Skin epidermis (tissue), 12 donors: ENCODE data around the gene DNAH17.
"Not testable (repeated sequence)": the region's sequence is repeated elsewhere in the genome, so short reads cannot be mapped to it uniquely, and the experiment has no call there.

ENCODE experiments used
- H3K27ac ChIP-seq, 21 experiments: fragments of 200-600 bp; sonication (generic) in 11 of 21; one replicate each; pipeline ENCODE4 v1.5.0; 2020; ENCODE audit warnings: mild to moderate bottlenecking in 3 of 21, inconsistent platforms in 2 of 21, moderate library complexity in 2 of 21
- H3K4me3 ChIP-seq, 7 experiments: fragments of 200-600 bp; sonication (generic) in 2 of 7; one replicate each; pipeline ENCODE4 v1.5.0; 2020; ENCODE audit warnings: inconsistent platforms in 2 of 7, mild to moderate bottlenecking in 2 of 7, moderate library complexity in 1 of 7

Gene DNAH17

GRCh38 chr17:78469443-78469842 lies 107.8 kb downstream of the DNAH17 start:
- Histone ChIP-seq H3K4me3 (no peak overlapping the region), H3K27ac (no peak overlapping the region)

GRCh38 chr17:78468366-78468765 lies 108.8 kb downstream of the DNAH17 start:
- Histone ChIP-seq H3K4me3 (no peak overlapping the region), H3K27ac (no peak overlapping the region)

- H3K4me3 ChIP-seq, result no peak overlapping the region
- H3K27ac ChIP-seq, result peak overlapping the region in 2 of 21 experiments; percentile 51 to 63
These were observed 110.1 kb downstream of the DNAH17 start for GRCh38 chr17:78466786-78467715.

GRCh38 chr17:78466109-78466785 lies 110.9 kb downstream of the DNAH17 start:
- not testable (repeated sequence) for H3K4me3 ChIP-seq
- peak overlapping the region in 3 of 21 experiments; percentile 42 to 63 (median 51) for H3K27ac ChIP-seq

- H3K27ac ChIP-seq, result no peak overlapping the region
- H3K4me3 ChIP-seq, result no peak overlapping the region
These were observed 115.0 kb downstream of the DNAH17 start for GRCh38 chr17:78462148-78462547.

- no peak overlapping the region for H3K4me3 ChIP-seq
- H3K27ac ChIP-seq, result no peak overlapping the region
These were observed 115.5 kb downstream of the DNAH17 start for GRCh38 chr17:78461799-78462053.

- no peak overlapping the region for H3K27ac ChIP-seq
- no peak overlapping the region for H3K4me3 ChIP-seq
These were observed 116.0 kb downstream of the DNAH17 start for GRCh38 chr17:78460951-78461798.

GRCh38 chr17:78460176-78460675 lies 117.0 kb downstream of the DNAH17 start:
- Histone ChIP-seq H3K27ac (no peak overlapping the region), H3K4me3 (no peak overlapping the region)

GRCh38 chr17:78459696-78460095 lies 117.5 kb downstream of the DNAH17 start:
- H3K4me3 ChIP-seq, result no peak overlapping the region
- H3K27ac ChIP-seq, result no peak overlapping the region

- H3K4me3 ChIP-seq, result no peak overlapping the region
These were observed 118.4 kb downstream of the DNAH17 start for GRCh38 chr17:78458736-78459335.

GRCh38 chr17:78458091-78458490 lies 119.1 kb downstream of the DNAH17 start:
- H3K4me3 ChIP-seq, result no peak overlapping the region
- no peak overlapping the region for H3K27ac ChIP-seq

More at GRCh38 chr17:78458736-78459335, 118.4 kb downstream of the DNAH17 start:
- no peak overlapping the region for H3K27ac ChIP-seq

GRCh38 chr17:78454346-78454745 lies 122.8 kb downstream of the DNAH17 start:
- Histone ChIP-seq H3K4me3 (no peak overlapping the region), H3K27ac (no peak overlapping the region)

- Histone ChIP-seq H3K27ac (no peak overlapping the region), H3K4me3 (no peak overlapping the region)
These were observed 125.4 kb downstream of the DNAH17 start for GRCh38 chr17:78451753-78452152.

- no peak overlapping the region for H3K27ac ChIP-seq
- no peak overlapping the region for H3K4me3 ChIP-seq
These were observed 126.4 kb downstream of the DNAH17 start for GRCh38 chr17:78450696-78451345.

GRCh38 chr17:78449983-78450595 lies 127.1 kb downstream of the DNAH17 start:
- Histone ChIP-seq H3K27ac (no peak overlapping the region), H3K4me3 (no peak overlapping the region)

- H3K27ac ChIP-seq, result no peak overlapping the region
- no peak overlapping the region for H3K4me3 ChIP-seq
These were observed 128.7 kb downstream of the DNAH17 start for GRCh38 chr17:78448356-78448993.

GRCh38 chr17:78446833-78447232 lies 130.4 kb downstream of the DNAH17 start:
- H3K27ac ChIP-seq, result no peak overlapping the region
- no peak overlapping the region for H3K4me3 ChIP-seq

- no peak overlapping the region for H3K4me3 ChIP-seq
- no peak overlapping the region for H3K27ac ChIP-seq
These were observed 132.8 kb downstream of the DNAH17 start for GRCh38 chr17:78444392-78444791.
